ENCODE data around the gene TBL1X. TPM values are rescaled to one million over a fixed set of nuclear protein-coding genes. Genes with fewer than 3 reads are reported as not detected.

The TBL1X gene
- total and polyA plus RNA-seq, 2 experiments from 2014 or later = 8.7 to 26.9 TPM

DNA sequence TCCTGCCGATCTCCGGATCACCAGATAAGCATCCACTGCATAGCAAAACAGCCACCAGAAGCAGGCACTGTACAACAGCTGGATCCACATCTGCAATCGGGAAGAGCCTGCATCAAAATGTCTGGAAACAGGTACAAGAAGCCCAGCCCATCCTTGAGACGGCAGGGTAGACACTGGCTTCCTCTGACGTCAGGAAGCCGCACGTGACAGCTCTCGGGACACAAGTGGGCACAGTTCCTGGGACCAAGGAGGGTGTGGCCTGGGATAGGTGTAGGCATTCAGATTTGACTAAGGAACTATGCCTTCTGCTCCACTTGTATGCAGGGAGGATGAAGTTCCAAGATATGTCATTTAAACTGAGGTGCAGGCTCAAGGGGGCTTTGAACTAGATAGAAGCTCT lies 294.5 kb downstream of the TBL1X start:
- Histone ChIP-seq H3K79me2 (replicated peaks; ENCODE audit: insufficient read depth) (0 out of 2 replicates have a peak, but pooled peaks cover 5% of the 10 kb centered on the region), H3K27ac (ENCODE audit: low read depth) (no peak overlapping the region), H3K4me1 (ENCODE audit: insufficient read depth) (no peaks in the 10 kb centered on the region), H3F3A (replicated peaks; ENCODE audit: low read depth) (no peaks in the 10 kb centered on the region), H3K36me3 (ENCODE audit: insufficient read depth) (no peaks in the 10 kb centered on the region), H3K9me2 (ENCODE audit: insufficient read depth) (no peaks in the 10 kb centered on the region), H3K4me3 (no peak overlapping the region), H3K4me2 (no peak overlapping the region), H2AFZ (no peak overlapping the region), H3K27me3 (ENCODE audit: insufficient read depth) (no peaks in the 10 kb centered on the region), H4K20me1 (replicated peaks; ENCODE audit: insufficient read depth) (no peaks in the 10 kb centered on the region)
- TF ChIP-seq EZH2 (IDR thresholded peaks at IDR 0.05; ENCODE audit: low read depth, unreplicated experiment) (no peak), ZNF114 (CRISPR knock-in tag; IDR thresholded peaks at IDR 0.05) (no peak)
- Mint-ChIP-seq H3K36me3 (ENCODE audit: low read depth) (peaks cover 6% of the 10 kb centered on the region), H3K27me3 (ENCODE audit: insufficient read depth, low read depth, poor library complexity) (peaks cover 4% of the 10 kb centered on the region), H3K4me3 (no peak overlapping the region), H3K9me3 (no peaks in the 10 kb centered on the region; the same call in 2 of the 3 replicates), H3K4me1 (peaks cover 4% of the 10 kb centered on the region; the same call in 2 of the 3 replicates), H3K27ac (no peak overlapping the region)
- no peak for ATAC-seq
- no peak for DNase-seq (ENCODE audit: low spot score)

DNA sequence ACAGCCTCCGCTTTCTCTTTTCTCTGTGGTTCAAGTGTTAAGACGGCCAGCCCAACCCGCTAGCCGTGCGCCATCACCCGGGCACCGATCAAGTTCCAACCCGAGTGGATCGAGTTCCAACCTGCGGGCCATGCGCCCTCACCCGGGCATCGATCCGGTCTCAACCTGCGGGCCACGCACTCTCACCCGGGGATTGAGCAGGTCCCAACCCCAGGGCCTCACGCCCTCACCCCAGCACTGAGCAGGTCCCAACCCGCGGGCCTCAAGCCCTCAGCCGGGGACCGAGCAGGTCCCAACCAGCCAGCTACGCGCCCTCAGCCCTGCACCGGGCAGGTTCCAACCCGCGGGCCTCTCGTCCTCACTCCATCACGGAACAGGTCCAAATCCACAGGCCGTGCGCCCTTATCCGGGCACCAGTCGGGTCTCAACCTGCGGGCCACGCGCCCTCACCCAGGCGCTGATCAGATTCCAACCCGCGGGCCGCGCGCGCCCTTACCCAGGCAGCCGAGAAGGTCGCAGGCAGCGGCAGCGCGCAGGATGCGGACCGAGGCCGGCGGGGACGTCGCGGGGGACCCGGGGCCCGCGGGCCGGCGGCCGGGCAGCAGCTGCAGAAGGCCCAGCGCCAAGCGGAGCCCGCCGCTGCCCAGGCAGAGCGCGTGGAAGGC lies 300.3 kb downstream of the TBL1X start:
- no peaks in the 10 kb centered on the region for H3K4me1 ChIP-seq (ENCODE audit: insufficient read depth)
- H3K9me2 ChIP-seq (ENCODE audit: insufficient read depth) = no peaks in the 10 kb centered on the region
- no peaks in the 10 kb centered on the region for H4K20me1 ChIP-seq (replicated peaks; ENCODE audit: insufficient read depth)
- Mint-ChIP-seq H3K4me1 (peaks cover 9% of the 10 kb centered on the region), H3K9me3 (no peaks in the 10 kb centered on the region; the same call in 2 of the 3 replicates), H3K36me3 (ENCODE audit: low read depth) (no peaks in the 10 kb centered on the region; the same call in 2 of the 3 replicates), H3K4me3 (peak overlapping the region; percentile 77), H3K27ac (no peak overlapping the region), H3K27me3 (ENCODE audit: insufficient read depth, low read depth, poor library complexity) (peaks cover 2% of the 10 kb centered on the region)
- H2AFZ ChIP-seq = peak overlapping the region; percentile 74; the same call in 1 of the 2 replicates
- TF ChIP-seq ZNF114 (CRISPR knock-in tag; IDR thresholded peaks at IDR 0.05) (no peak), EZH2phosphoT487 (IDR thresholded peaks at IDR 0.05; ENCODE audit: unreplicated experiment) (no peak), NANOG (IDR thresholded peaks at IDR 0.05; ENCODE audit: borderline replicate concordance) (no peak)
- 0 out of 2 replicates have a peak, but pooled peaks cover 5% of the 10 kb centered on the region for H3K79me2 ChIP-seq (replicated peaks; ENCODE audit: insufficient read depth)
- H3K27me3 ChIP-seq (ENCODE audit: insufficient read depth) = no peaks in the 10 kb centered on the region
- peak overlapping the region; percentile 57 for H3K4me3 ChIP-seq
- no peaks in the 10 kb centered on the region for H3F3A ChIP-seq (replicated peaks; ENCODE audit: low read depth)
- H3K27ac ChIP-seq (ENCODE audit: low read depth) = no peak overlapping the region
- peak overlapping the region; percentile 71 for H3K4me2 ChIP-seq
- H3K36me3 ChIP-seq (ENCODE audit: insufficient read depth) = no peaks in the 10 kb centered on the region
- ATAC-seq = peak; percentile 85
- DNase-seq (ENCODE audit: low spot score) = peak; percentile 50

DNA sequence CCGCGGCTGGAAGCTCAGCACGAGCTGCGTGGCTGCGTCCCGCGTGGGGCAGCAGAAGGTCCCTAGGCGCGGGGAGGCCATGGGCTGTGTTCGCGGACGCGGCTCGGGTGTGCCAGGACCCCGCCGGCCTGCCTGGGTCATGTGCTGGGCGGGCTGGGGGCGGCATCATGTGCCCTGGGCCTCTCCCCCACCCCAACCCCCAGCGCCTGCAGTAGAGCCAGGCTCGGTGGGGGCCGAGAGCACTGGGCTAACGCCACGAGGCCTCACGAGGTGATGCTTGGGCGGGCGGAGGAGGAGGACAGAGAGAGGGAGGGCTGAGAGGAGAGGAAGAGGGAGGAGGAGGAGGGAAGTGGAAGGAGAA lies 300.9 kb downstream of the TBL1X start, which contains the start of gene GPR143:
Gene GPR143 (minus strand): TSS at position 111 of the 361 bp plus-strand sequence. CDS start 30 bp downstream, at position 81.
- Histone ChIP-seq H3K4me3 (peak within 1 kb of the TSS; percentile 57), H3K9me2 (ENCODE audit: insufficient read depth) (no peaks in the 10 kb centered on the region), H3K4me2 (peak within 1 kb of the TSS; percentile 71), H3K4me1 (ENCODE audit: insufficient read depth) (no peaks in the 10 kb centered on the region), H4K20me1 (replicated peaks; ENCODE audit: insufficient read depth) (no peaks in the 10 kb centered on the region), H3K27me3 (ENCODE audit: insufficient read depth) (no peaks in the 10 kb centered on the region), H3K36me3 (ENCODE audit: insufficient read depth) (no peaks in the 10 kb centered on the region), H2AFZ (peak within 1 kb of the TSS; percentile 74; the same call in 1 of the 2 replicates), H3K79me2 (replicated peaks; ENCODE audit: insufficient read depth) (0 out of 2 replicates have a peak, but pooled peaks cover 5% of the 10 kb centered on the region), H3K27ac (ENCODE audit: low read depth) (no peak within 1 kb of the TSS), H3F3A (replicated peaks; ENCODE audit: low read depth) (no peaks in the 10 kb centered on the region)
- Mint-ChIP-seq H3K4me1 (peaks cover 5% of the 10 kb centered on the region), H3K36me3 (ENCODE audit: low read depth) (no peaks in the 10 kb centered on the region; the same call in 2 of the 3 replicates), H3K9me3 (no peaks in the 10 kb centered on the region; the same call in 2 of the 3 replicates), H3K4me3 (peak within 1 kb of the TSS; percentile 77), H3K27me3 (ENCODE audit: insufficient read depth, low read depth, poor library complexity) (peaks cover 2% of the 10 kb centered on the region), H3K27ac (no peak within 1 kb of the TSS)
- ATAC-seq (peak; percentile 83), DNase-seq (ENCODE audit: low spot score) (peak; percentile 54)
- TF ChIP-seq EZH2 (IDR thresholded peaks at IDR 0.05; ENCODE audit: low read depth, unreplicated experiment) (no peak), JUNB (IDR thresholded peaks at IDR 0.05; ENCODE audit: unreplicated experiment) (no peak), ZNF331 (CRISPR knock-in tag; IDR thresholded peaks at IDR 0.05; ENCODE audit: low read depth) (no peak), STAT1 (IDR thresholded peaks at IDR 0.05; ENCODE audit: unreplicated experiment) (no peak), EZH2phosphoT487 (IDR thresholded peaks at IDR 0.05; ENCODE audit: unreplicated experiment) (no peak), POLR2AphosphoS5 (IDR thresholded peaks at IDR 0.05; ENCODE audit: low read depth) (no peak), NANOG (IDR thresholded peaks at IDR 0.05; ENCODE audit: borderline replicate concordance) (no peak)
- TF ChIP-seq, protein P1, sequence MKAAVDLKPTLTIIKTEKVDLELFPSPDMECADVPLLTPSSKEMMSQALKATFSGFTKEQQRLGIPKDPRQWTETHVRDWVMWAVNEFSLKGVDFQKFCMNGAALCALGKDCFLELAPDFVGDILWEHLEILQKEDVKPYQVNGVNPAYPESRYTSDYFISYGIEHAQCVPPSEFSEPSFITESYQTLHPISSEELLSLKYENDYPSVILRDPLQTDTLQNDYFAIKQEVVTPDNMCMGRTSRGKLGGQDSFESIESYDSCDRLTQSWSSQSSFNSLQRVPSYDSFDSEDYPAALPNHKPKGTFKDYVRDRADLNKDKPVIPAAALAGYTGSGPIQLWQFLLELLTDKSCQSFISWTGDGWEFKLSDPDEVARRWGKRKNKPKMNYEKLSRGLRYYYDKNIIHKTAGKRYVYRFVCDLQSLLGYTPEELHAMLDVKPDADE (IDR thresholded peaks at IDR 0.05) = no peak
- TF ChIP-seq, protein P2, sequence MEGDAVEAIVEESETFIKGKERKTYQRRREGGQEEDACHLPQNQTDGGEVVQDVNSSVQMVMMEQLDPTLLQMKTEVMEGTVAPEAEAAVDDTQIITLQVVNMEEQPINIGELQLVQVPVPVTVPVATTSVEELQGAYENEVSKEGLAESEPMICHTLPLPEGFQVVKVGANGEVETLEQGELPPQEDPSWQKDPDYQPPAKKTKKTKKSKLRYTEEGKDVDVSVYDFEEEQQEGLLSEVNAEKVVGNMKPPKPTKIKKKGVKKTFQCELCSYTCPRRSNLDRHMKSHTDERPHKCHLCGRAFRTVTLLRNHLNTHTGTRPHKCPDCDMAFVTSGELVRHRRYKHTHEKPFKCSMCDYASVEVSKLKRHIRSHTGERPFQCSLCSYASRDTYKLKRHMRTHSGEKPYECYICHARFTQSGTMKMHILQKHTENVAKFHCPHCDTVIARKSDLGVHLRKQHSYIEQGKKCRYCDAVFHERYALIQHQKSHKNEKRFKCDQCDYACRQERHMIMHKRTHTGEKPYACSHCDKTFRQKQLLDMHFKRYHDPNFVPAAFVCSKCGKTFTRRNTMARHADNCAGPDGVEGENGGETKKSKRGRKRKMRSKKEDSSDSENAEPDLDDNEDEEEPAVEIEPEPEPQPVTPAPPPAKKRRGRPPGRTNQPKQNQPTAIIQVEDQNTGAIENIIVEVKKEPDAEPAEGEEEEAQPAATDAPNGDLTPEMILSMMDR (conservative IDR thresholded peaks at IDR 0.05; ENCODE audit: low read depth in 2 of 2) = no peak

Data from GM23338 (cell line).